Measurements from ENCODE around the gene BCCIP. TPM values are rescaled to one million over a fixed set of nuclear protein-coding genes. Genes with fewer than 3 reads are reported as not detected.

The BCCIP gene
- total and polyA plus RNA-seq, 4 donors: 21.9 to 44.1 (median 31.2) TPM

DNA sequence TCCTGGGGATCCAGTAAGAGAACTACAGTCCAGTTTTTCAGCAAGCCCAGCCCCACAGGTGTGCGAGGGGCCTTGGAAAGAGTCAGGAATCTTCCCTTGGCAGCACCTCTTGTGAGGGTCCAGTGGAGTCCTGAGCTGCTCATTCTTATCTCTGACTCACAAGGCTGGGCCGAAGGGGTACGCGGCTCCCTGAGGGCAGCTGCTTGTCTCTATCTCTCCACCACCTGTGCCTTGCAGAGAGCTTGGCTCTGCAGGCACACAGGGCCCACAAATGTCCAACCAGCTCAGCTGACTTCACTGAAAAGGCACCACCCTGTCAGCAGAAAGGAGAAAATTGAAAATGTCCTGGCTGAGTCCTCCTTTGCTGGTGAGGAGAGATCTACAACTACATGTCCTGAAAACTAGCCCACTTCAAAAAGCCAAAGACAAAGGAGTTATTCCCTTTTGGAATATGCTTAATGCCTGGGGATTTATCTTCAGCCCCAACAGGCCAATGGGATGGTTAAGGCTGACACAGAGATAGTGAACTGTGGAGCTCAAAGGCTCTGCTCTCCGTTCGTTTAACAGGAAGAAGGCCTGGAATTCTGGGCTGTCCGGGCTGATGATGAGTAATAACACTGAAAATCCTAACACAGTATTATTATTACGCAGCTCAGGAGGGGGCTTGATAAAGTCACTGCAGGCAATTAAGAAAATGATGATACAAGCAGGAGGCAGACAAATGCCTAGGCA is 23.7 kb upstream of the BCCIP start:
- TF ChIP-seq JUND (IDR thresholded peaks at IDR 0.05) (no peak), RAD21 (IDR thresholded peaks at IDR 0.05) (no peak), FOXA2 (IDR thresholded peaks at IDR 0.05) (no peak)
- H3K4me3 ChIP-seq (ENCODE audit: low read depth in 1 of 3, low read length in 3 of 3): no peak overlapping the region
- peaks cover 8 to 62% (median 31%) of the 10 kb centered on the region in 4 donors for H3K36me3 ChIP-seq (ENCODE audit: control insufficient read depth in 4 of 4, insufficient read depth in 3 of 4, low read depth in 1 of 4, low read length in 3 of 4)
- no peaks in the 10 kb centered on the region for H3K27me3 ChIP-seq (ENCODE audit: control insufficient read depth in 4 of 4, insufficient read depth in 4 of 4, low read length in 3 of 4)
- WGBS: 94% methylated on average over 8 of the region's 8 CpGs
- no peaks in the 10 kb centered on the region for H3K9me3 ChIP-seq (ENCODE audit: control insufficient read depth in 4 of 4, low read length in 3 of 4)
- no peaks in the 10 kb centered on the region for H3K4me1 ChIP-seq (ENCODE audit: control insufficient read depth in 4 of 4, insufficient read depth in 4 of 4, low read length in 3 of 4)
- no peak overlapping the region for H3K27ac ChIP-seq (ENCODE audit: low read depth in 1 of 2, low read length in 2 of 2)
- DNase-seq (ENCODE audit: low spot score): peak; percentile 60
- no peak overlapping the region for H3K9ac ChIP-seq (ENCODE audit: low read depth in 1 of 2, low read length in 2 of 2)

DNA sequence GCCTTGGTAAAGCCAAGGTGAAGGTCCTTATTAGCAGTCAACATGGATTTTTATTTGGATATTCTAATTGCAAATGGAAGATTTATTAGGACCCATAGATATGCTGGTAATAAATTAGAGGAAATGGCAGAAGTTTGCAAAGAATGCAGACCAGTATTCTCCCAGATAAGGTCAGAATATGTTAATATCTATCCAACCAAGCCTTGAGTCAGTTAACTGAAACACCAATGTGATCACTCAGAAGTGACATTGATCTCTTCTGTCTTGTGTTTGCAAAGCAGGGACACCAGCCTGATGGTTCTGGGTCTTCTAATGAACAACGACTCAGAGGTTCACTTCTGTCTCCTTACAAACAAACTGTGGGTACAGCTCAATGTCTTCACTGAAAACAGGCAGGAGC is 21.8 kb upstream of the BCCIP start:
- no peak overlapping the region for H3K27ac ChIP-seq (ENCODE audit: low read depth in 1 of 2, low read length in 2 of 2)

More for the DNA sequence above, 21.8 kb upstream of the BCCIP start:
- H3K36me3 ChIP-seq (ENCODE audit: control insufficient read depth in 4 of 4, insufficient read depth in 3 of 4, low read depth in 1 of 4, low read length in 3 of 4): peaks cover 5 to 62% (median 35%) of the 10 kb centered on the region in 4 donors
- no peak for DNase-seq (ENCODE audit: low spot score)
- H3K27me3 ChIP-seq (ENCODE audit: control insufficient read depth in 4 of 4, insufficient read depth in 4 of 4, low read length in 3 of 4): no peaks in the 10 kb centered on the region
- no peaks in the 10 kb centered on the region for H3K4me1 ChIP-seq (ENCODE audit: control insufficient read depth in 4 of 4, insufficient read depth in 4 of 4, low read length in 3 of 4)
- WGBS: 85% methylated on average over 1 of the region's 1 CpG
- H3K4me3 ChIP-seq (ENCODE audit: low read depth in 1 of 3, low read length in 3 of 3): no peak overlapping the region
- no peak overlapping the region for H3K9ac ChIP-seq (ENCODE audit: low read depth in 1 of 2, low read length in 2 of 2)
- H3K9me3 ChIP-seq (ENCODE audit: control insufficient read depth in 4 of 4, low read length in 3 of 4): no peaks in the 10 kb centered on the region
- TF ChIP-seq HNF4G (IDR thresholded peaks at IDR 0.05) (no peak), JUND (IDR thresholded peaks at IDR 0.05) (no peak), FOXA1 (IDR thresholded peaks at IDR 0.05) (no peak), TAF1 (conservative IDR thresholded peaks at IDR 0.05) (no peak), FOXA2 (IDR thresholded peaks at IDR 0.05) (no peak), YY1 (IDR thresholded peaks at IDR 0.05) (no peak), SP1 (IDR thresholded peaks at IDR 0.05) (no peak), RAD21 (IDR thresholded peaks at IDR 0.05) (no peak), EGR1 (IDR thresholded peaks at IDR 0.05; ENCODE audit: low read depth in 2 of 2) (no peak), GABPA (IDR thresholded peaks at IDR 0.05 in 1 of 2, conservative IDR thresholded peaks at IDR 0.05 in 1 of 2) (no peak), RXRA (IDR thresholded peaks at IDR 0.05) (no peak), NR2F2 (IDR thresholded peaks at IDR 0.05) (no peak), HNF4A (conservative IDR thresholded peaks at IDR 0.05) (no peak)
- TF ChIP-seq, protein P1, sequence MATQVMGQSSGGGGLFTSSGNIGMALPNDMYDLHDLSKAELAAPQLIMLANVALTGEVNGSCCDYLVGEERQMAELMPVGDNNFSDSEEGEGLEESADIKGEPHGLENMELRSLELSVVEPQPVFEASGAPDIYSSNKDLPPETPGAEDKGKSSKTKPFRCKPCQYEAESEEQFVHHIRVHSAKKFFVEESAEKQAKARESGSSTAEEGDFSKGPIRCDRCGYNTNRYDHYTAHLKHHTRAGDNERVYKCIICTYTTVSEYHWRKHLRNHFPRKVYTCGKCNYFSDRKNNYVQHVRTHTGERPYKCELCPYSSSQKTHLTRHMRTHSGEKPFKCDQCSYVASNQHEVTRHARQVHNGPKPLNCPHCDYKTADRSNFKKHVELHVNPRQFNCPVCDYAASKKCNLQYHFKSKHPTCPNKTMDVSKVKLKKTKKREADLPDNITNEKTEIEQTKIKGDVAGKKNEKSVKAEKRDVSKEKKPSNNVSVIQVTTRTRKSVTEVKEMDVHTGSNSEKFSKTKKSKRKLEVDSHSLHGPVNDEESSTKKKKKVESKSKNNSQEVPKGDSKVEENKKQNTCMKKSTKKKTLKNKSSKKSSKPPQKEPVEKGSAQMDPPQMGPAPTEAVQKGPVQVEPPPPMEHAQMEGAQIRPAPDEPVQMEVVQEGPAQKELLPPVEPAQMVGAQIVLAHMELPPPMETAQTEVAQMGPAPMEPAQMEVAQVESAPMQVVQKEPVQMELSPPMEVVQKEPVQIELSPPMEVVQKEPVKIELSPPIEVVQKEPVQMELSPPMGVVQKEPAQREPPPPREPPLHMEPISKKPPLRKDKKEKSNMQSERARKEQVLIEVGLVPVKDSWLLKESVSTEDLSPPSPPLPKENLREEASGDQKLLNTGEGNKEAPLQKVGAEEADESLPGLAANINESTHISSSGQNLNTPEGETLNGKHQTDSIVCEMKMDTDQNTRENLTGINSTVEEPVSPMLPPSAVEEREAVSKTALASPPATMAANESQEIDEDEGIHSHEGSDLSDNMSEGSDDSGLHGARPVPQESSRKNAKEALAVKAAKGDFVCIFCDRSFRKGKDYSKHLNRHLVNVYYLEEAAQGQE (IDR thresholded peaks at IDR 0.05): no peak
- TF ChIP-seq, protein P2, sequence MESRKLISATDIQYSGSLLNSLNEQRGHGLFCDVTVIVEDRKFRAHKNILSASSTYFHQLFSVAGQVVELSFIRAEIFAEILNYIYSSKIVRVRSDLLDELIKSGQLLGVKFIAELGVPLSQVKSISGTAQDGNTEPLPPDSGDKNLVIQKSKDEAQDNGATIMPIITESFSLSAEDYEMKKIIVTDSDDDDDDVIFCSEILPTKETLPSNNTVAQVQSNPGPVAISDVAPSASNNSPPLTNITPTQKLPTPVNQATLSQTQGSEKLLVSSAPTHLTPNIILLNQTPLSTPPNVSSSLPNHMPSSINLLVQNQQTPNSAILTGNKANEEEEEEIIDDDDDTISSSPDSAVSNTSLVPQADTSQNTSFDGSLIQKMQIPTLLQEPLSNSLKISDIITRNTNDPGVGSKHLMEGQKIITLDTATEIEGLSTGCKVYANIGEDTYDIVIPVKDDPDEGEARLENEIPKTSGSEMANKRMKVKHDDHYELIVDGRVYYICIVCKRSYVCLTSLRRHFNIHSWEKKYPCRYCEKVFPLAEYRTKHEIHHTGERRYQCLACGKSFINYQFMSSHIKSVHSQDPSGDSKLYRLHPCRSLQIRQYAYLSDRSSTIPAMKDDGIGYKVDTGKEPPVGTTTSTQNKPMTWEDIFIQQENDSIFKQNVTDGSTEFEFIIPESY (IDR thresholded peaks at IDR 0.05): no peak
- TF ChIP-seq, protein P3, sequence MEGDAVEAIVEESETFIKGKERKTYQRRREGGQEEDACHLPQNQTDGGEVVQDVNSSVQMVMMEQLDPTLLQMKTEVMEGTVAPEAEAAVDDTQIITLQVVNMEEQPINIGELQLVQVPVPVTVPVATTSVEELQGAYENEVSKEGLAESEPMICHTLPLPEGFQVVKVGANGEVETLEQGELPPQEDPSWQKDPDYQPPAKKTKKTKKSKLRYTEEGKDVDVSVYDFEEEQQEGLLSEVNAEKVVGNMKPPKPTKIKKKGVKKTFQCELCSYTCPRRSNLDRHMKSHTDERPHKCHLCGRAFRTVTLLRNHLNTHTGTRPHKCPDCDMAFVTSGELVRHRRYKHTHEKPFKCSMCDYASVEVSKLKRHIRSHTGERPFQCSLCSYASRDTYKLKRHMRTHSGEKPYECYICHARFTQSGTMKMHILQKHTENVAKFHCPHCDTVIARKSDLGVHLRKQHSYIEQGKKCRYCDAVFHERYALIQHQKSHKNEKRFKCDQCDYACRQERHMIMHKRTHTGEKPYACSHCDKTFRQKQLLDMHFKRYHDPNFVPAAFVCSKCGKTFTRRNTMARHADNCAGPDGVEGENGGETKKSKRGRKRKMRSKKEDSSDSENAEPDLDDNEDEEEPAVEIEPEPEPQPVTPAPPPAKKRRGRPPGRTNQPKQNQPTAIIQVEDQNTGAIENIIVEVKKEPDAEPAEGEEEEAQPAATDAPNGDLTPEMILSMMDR (IDR thresholded peaks at IDR 0.05; ENCODE audit: low read depth, low read length, missing input control): no peak
- TF ChIP-seq, protein P4, sequence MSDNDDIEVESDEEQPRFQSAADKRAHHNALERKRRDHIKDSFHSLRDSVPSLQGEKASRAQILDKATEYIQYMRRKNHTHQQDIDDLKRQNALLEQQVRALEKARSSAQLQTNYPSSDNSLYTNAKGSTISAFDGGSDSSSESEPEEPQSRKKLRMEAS (IDR thresholded peaks at IDR 0.05): no peak
- TF ChIP-seq, protein P5, sequence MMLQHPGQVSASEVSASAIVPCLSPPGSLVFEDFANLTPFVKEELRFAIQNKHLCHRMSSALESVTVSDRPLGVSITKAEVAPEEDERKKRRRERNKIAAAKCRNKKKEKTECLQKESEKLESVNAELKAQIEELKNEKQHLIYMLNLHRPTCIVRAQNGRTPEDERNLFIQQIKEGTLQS (IDR thresholded peaks at IDR 0.05): no peak

Data from liver (tissue), 9 donors.